ENCODE data around the gene PDE6G.

- no peak for TF ChIP-seq CTCF (IDR thresholded peaks at IDR 0.05)
- TF ChIP-seq POLR2A (IDR thresholded peaks at IDR 0.05), result no peak
Measured at GRCh38 chr17:81640011-81640410, 16.3 kb downstream of the PDE6G start.
